Muscle layer of colon (tissue), 2 donors: ENCODE data around the gene MPRIP.

ENCODE experiments used
- H3K27ac ChIP-seq: one replicate; pipeline ENCODE4 v1.7.0; 2013; ENCODE audit warnings: low read depth, mild to moderate bottlenecking, low read length, moderate library complexity
- H3K27me3 ChIP-seq, 2 donors: one replicate each; pipeline ENCODE4 v1.7.0; 2013; ENCODE audit warnings: low read length in 2 of 2, mild to moderate bottlenecking in 2 of 2; ENCODE audit not compliant: insufficient read depth in 2 of 2, control insufficient read depth in 1 of 2
- H3K36me3 ChIP-seq: one replicate; pipeline ENCODE4 v1.7.0; 2013; ENCODE audit warnings: mild to moderate bottlenecking, low read length; ENCODE audit not compliant: insufficient read depth
- H3K4me1 ChIP-seq: one replicate; pipeline ENCODE4 v1.7.0; 2013; ENCODE audit warnings: mild to moderate bottlenecking, low read length; ENCODE audit not compliant: insufficient read depth
- H3K4me3 ChIP-seq, 2 donors: one replicate each; pipeline ENCODE4 v1.7.0; 2013; ENCODE audit warnings: low read length in 2 of 2, low read depth in 1 of 2, mild to moderate bottlenecking in 1 of 2, moderate library complexity in 1 of 2
- H3K9ac ChIP-seq: one replicate; pipeline ENCODE4 v1.7.0; 2013; ENCODE audit warnings: low read length
- H3K9me3 ChIP-seq: one replicate; pipeline ENCODE4 v1.7.0; 2013; ENCODE audit warnings: mild to moderate bottlenecking, low read length
- donor health status: abdominal sarcoma.
- donor health status: Adenocarcinoma of cecum.

Gene MPRIP

DNA sequence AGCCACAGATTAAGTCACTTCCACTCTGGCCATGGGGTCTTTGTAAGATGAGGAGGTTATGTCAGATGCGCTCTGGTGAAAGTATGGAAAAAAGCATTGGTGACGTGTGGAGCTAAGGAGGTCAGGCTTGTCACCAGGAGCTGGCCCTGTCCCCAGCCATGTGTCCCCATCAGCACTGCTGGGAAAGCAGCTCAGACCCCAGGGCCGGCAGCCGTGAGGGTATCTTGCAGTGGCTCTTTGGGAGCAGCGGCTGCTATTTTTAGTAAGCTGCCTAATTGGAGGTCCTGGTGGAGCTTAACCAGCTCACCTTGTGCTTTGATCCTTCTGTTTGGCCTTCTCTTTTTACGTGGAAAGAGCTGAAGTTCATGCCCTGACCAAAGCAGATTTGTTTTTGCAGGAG, 60.9 kb downstream of the MPRIP start:
- no peak overlapping the region for H3K27ac ChIP-seq
- peaks cover 37% of the 10 kb centered on the region for H3K4me1 ChIP-seq
- no peaks in the 10 kb centered on the region for H3K27me3 ChIP-seq
- H3K36me3 ChIP-seq, result peaks cover 6% of the 10 kb centered on the region
- no peak overlapping the region for H3K4me3 ChIP-seq
- H3K9me3 ChIP-seq, result no peaks in the 10 kb centered on the region
- H3K9ac ChIP-seq, result no peak overlapping the region

DNA sequence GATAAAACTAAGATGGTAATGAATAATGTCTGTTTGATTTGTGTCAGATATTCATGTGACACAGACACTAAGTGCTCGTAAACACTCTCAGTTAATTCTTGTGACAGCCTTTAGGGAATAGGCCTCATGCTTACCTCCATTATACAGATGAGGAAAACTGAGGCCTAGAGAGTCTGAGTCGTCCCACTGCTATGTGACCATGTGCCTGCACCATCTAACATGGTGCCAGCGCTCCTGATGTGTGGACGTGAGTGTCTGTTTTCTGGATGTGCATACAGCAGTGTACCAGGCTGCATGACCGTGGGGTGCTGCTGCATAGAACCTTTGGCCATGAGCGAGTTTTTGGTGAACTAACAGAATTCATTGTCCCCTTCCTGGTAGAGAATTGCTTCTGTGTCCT, 61.8 kb downstream of the MPRIP start:
- Histone ChIP-seq H3K27ac (no peak overlapping the region), H3K36me3 (peaks cover 6% of the 10 kb centered on the region), H3K4me3 (no peak overlapping the region), H3K9ac (no peak overlapping the region), H3K9me3 (no peaks in the 10 kb centered on the region), H3K27me3 (no peaks in the 10 kb centered on the region), H3K4me1 (peaks cover 37% of the 10 kb centered on the region)

DNA sequence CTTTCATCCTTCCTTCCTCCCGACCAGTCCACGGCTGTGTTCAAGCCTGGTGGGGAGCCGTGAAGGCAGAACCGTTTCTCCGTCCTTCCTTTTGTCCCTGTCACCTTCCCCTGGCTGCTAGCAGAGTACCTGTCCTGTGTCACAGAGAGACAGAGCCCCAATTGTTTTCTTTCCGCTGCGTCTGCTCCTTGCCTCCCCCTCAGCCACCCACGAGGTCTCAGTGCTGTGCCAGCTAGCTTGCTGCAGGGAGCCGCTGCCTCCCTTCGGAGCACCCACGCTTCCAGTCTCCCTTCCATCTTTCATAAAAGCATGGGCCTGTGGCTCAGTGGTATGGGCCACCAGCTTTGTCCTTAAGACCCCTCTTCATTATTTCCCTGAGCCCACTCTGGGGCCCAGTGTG, 62.2 kb downstream of the MPRIP start:
- peaks cover 6% of the 10 kb centered on the region for H3K36me3 ChIP-seq
- no peak overlapping the region for H3K4me3 ChIP-seq
- H3K9ac ChIP-seq, result no peak overlapping the region
- peaks cover 37% of the 10 kb centered on the region for H3K4me1 ChIP-seq
- no peaks in the 10 kb centered on the region for H3K27me3 ChIP-seq
- no peaks in the 10 kb centered on the region for H3K9me3 ChIP-seq
- H3K27ac ChIP-seq, result no peak overlapping the region

DNA sequence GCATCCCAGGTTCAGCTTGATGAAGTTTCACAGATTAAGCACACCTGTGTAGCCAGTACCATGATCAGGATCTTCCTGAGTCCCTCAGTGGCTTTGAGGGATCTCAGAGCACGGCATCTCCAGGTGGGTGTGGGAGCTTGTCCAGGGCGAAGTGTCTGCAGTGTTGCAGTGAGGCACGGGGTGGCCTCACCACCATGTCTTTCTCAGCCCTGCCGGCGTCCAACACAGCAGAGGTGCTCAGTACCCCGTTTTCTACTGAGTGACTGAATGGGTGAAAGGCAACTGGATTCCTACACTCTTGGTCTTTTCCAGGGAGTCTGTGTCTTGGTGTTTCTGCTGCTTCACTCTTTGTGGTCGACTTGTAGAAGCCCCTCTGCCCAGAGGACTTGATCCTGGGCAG, 63.7 kb downstream of the MPRIP start:
- Histone ChIP-seq H3K4me3 (no peak overlapping the region), H3K4me1 (peaks cover 49% of the 10 kb centered on the region), H3K9ac (no peak overlapping the region), H3K27ac (no peak overlapping the region), H3K36me3 (peaks cover 6% of the 10 kb centered on the region), H3K9me3 (no peaks in the 10 kb centered on the region), H3K27me3 (no peaks in the 10 kb centered on the region)

DNA sequence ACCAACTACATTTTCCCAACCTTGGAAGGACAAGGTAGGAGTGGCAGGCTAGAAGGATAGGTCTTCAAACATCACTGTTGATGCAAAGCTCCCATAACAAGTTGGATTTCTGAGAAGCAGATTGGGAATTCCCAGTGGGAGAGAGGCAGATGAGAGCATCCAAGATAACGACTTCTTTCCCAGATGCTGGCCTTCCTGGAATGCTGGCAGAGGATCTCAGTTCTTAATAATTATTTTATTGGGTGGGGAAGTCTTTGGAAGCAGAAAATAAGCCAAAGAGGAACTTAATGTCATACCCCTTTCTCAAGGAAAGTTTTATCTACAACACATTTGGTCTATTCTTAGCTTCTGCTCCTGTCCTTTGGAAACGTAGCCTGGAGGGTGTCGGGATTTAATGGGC, 64.5 kb downstream of the MPRIP start:
- Histone ChIP-seq H3K9ac (no peak overlapping the region), H3K4me3 (no peak overlapping the region), H3K9me3 (no peaks in the 10 kb centered on the region), H3K4me1 (peaks cover 49% of the 10 kb centered on the region), H3K27me3 (no peaks in the 10 kb centered on the region), H3K27ac (no peak overlapping the region), H3K36me3 (peaks cover 6% of the 10 kb centered on the region)

DNA sequence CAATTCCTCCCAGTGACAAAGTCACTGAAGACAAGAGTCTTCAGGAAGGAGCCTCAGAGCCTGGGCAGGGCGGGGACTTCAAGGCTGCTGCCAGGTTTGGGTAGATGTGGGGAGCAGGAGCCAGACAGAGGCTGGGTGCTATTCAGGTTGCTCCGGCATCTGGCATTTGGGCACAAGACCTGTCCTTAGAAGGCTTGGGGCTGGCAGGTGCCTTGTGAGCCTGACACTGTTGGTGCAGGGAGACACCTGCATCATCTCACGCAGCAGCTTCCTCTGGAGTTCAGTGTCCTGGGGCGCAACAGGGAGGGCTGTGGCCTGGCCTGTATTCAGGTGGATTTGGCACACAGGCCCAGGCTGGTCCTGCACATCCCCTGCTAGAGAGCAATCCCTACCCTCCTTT, 65.0 kb downstream of the MPRIP start:
- no peaks in the 10 kb centered on the region for H3K9me3 ChIP-seq
- H3K36me3 ChIP-seq, result peaks cover 6% of the 10 kb centered on the region
- H3K9ac ChIP-seq, result no peak overlapping the region
- H3K27ac ChIP-seq, result no peak overlapping the region
- H3K27me3 ChIP-seq, result no peaks in the 10 kb centered on the region
- H3K4me3 ChIP-seq, result no peak overlapping the region
- H3K4me1 ChIP-seq, result peaks cover 49% of the 10 kb centered on the region

DNA sequence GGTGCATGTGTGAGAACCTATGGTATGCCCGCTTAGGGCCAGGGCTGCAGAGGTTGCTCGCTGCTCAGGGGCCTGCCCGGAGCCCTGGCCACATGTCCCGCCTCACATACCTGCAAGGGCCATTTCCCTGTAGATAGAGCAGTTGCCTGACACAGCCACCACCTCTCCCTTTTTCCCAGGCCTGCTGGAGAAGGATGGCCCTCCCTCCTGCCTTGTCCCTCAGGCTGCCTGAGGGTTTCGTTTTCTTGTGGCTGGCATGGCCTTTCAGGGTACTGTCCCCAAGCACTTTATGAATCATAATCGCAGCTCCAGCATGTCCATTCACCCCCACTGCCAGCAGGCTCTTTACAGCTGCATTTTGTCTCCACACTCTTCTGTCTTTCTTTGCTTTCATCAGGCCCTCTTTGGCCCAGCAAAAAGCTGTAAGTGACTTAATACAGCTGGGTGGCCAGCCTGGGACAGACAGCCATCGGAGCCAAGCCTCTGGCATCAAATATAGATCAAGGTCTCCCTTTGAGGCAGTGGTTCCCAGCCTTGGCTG, 65.7 kb downstream of the MPRIP start:
- Histone ChIP-seq H3K4me3 (no peak overlapping the region), H3K4me1 (peaks cover 49% of the 10 kb centered on the region), H3K27me3 (no peaks in the 10 kb centered on the region), H3K36me3 (peaks cover 6% of the 10 kb centered on the region), H3K9me3 (no peaks in the 10 kb centered on the region), H3K9ac (no peak overlapping the region), H3K27ac (no peak overlapping the region)

DNA sequence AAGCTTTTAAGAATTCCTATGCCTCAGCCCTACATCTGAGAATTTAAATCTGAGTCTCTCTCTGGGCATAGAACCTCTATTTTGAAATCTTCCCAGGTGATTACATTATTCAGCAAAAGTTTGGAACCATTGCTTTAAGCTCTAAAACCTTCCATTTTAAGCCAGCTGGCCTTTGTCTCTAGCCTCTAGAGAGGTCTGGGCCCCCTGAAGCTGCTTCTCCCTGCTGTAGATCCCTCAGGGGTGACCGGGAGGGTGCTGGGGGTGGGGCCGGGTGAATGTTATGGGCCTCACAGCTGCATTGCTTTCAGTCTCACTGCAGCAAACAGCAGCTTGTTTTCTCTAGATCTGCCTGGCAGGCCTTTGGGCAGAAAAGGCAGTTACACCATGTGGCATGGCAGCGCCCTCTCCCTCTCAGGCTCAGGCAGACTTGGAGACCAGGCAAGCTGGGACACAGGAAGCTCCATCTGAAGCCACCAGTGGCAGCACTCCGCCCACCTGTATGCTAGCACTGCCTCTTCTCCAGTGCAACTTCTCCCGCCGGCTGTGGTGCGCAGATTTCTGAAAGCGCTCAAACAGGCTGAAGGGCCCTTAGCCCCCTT, 66.3 kb downstream of the MPRIP start:
- Histone ChIP-seq H3K27me3 (no peaks in the 10 kb centered on the region), H3K27ac (peak overlapping the region; percentile 2), H3K36me3 (peaks cover 6% of the 10 kb centered on the region), H3K4me1 (peaks cover 49% of the 10 kb centered on the region), H3K9me3 (no peaks in the 10 kb centered on the region), H3K9ac (no peak overlapping the region), H3K4me3 (no peak overlapping the region)

GRCh38 chr17:17109256-17109655, 67.0 kb downstream of the MPRIP start:
- Histone ChIP-seq H3K36me3 (peaks cover 6% of the 10 kb centered on the region), H3K27me3 (no peaks in the 10 kb centered on the region), H3K27ac (no peak overlapping the region), H3K9ac (no peak overlapping the region), H3K4me1 (peaks cover 49% of the 10 kb centered on the region), H3K4me3 (no peak overlapping the region), H3K9me3 (no peaks in the 10 kb centered on the region)

GRCh38 chr17:17109907-17110306, 67.7 kb downstream of the MPRIP start:
- Histone ChIP-seq H3K27me3 (no peaks in the 10 kb centered on the region), H3K27ac (no peak overlapping the region), H3K9ac (no peak overlapping the region), H3K9me3 (no peaks in the 10 kb centered on the region), H3K36me3 (peaks cover 6% of the 10 kb centered on the region), H3K4me3 (no peak overlapping the region), H3K4me1 (peaks cover 48% of the 10 kb centered on the region)

DNA sequence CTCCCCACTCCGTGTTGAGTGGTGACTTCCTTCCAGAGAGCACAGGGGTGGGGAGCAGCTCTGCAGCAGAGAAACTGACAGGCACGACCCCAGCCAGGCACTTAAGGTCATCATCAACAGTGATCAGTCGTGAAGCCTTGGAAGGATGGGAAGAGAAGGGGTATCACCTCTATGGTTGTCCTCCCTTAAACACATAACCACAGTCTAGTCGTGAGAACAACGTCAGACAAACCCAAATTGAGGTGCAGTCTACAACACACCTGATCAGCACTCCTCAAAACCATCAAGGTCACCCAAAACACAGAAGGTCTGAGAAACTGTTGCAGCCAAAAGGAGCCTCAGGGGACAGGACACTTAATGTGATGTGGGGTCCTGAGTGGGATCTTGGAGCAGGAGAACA, 68.3 kb downstream of the MPRIP start:
- Histone ChIP-seq H3K4me3 (no peak overlapping the region), H3K9ac (no peak overlapping the region), H3K4me1 (peaks cover 52% of the 10 kb centered on the region), H3K27me3 (no peaks in the 10 kb centered on the region), H3K27ac (no peak overlapping the region), H3K9me3 (no peaks in the 10 kb centered on the region), H3K36me3 (peaks cover 6% of the 10 kb centered on the region)
